ENCODE results near the gene SMPD3. TPM values are rescaled to one million over a fixed set of nuclear protein-coding genes. Genes with fewer than 3 reads are reported as not detected.

The SMPD3 gene
- total and polyA plus RNA-seq, 2 of the 8 experiments (the other 6 are each of a cell fraction or from before 2014, with no cell fraction given), result 0.39 to 1.3 TPM

DNA sequence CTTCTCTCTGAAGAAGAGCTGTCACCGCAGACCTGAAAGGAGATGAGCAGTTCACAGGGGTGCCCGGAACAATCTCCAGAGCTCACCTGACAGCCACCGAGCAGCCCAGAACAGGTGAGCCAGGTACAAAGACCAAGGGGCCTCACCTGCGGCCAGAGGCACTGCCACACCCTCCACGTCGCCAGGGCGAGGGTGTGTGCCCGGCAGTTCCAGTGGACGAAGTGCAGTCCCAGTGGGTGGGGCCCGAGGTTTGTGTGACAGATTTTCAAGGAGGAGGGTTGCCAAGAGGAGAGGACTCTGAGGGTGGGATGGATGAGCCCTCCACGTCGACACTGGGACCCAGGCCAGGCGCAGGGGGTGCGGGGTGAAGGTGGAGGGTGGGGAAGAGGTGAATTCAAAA is 61.7 kb downstream of the SMPD3 start (continued):
- TF ChIP-seq CTBP2 (IDR thresholded peaks at IDR 0.05; ENCODE audit: borderline replicate concordance, insufficient read depth, insufficient read length, low read length) (no peak), RXRA (IDR thresholded peaks at IDR 0.05; ENCODE audit: insufficient read depth, low read depth, low read length) (no peak), TBP (IDR thresholded peaks at IDR 0.05; ENCODE audit: low read depth, low read length) (no peak), JUN (IDR thresholded peaks at IDR 0.05; ENCODE audit: low read depth, low read length) (no peak)
- TF ChIP-seq, protein P1, sequence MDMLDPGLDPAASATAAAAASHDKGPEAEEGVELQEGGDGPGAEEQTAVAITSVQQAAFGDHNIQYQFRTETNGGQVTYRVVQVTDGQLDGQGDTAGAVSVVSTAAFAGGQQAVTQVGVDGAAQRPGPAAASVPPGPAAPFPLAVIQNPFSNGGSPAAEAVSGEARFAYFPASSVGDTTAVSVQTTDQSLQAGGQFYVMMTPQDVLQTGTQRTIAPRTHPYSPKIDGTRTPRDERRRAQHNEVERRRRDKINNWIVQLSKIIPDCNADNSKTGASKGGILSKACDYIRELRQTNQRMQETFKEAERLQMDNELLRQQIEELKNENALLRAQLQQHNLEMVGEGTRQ (IDR thresholded peaks at IDR 0.05; ENCODE audit: low read length), result no peak
- TF ChIP-seq, protein P2, sequence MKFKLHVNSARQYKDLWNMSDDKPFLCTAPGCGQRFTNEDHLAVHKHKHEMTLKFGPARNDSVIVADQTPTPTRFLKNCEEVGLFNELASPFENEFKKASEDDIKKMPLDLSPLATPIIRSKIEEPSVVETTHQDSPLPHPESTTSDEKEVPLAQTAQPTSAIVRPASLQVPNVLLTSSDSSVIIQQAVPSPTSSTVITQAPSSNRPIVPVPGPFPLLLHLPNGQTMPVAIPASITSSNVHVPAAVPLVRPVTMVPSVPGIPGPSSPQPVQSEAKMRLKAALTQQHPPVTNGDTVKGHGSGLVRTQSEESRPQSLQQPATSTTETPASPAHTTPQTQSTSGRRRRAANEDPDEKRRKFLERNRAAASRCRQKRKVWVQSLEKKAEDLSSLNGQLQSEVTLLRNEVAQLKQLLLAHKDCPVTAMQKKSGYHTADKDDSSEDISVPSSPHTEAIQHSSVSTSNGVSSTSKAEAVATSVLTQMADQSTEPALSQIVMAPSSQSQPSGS (IDR thresholded peaks at IDR 0.05; ENCODE audit: low read length), result no peak
- TF ChIP-seq, protein P3, sequence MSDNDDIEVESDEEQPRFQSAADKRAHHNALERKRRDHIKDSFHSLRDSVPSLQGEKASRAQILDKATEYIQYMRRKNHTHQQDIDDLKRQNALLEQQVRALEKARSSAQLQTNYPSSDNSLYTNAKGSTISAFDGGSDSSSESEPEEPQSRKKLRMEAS (IDR thresholded peaks at IDR 0.05), result no peak
- TF ChIP-seq, protein P4, sequence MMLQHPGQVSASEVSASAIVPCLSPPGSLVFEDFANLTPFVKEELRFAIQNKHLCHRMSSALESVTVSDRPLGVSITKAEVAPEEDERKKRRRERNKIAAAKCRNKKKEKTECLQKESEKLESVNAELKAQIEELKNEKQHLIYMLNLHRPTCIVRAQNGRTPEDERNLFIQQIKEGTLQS (IDR thresholded peaks at IDR 0.05; ENCODE audit: insufficient read depth, low read depth, low read length), result no peak
